GM18505 (cell line): ENCODE results near the gene KRTAP10-2.

ENCODE experiments used
- ATAC-seq: cut with Tn5 transposase; IDR thresholded peaks from one replicate; pipeline ENCODE4 v1.9.1; 2021; ENCODE audit not compliant: unreplicated experiment
- POLR2A ChIP-seq: IDR thresholded peaks from 4 replicates; pipeline ENCODE4 v1.6.1; 2011; ENCODE audit warnings: borderline replicate concordance; ENCODE audit not compliant: insufficient read depth, insufficient read length; ENCODE audit errors: extremely low read depth

The KRTAP10-2 gene

GRCh38 chr21:44531606-44532564, 19.4 kb downstream of the KRTAP10-2 start:
- no peak for ATAC-seq
- no peak for TF ChIP-seq POLR2A

GRCh38 chr21:44530903-44531605, 20.3 kb downstream of the KRTAP10-2 start:
- no peak for ATAC-seq
- TF ChIP-seq POLR2A = no peak

GRCh38 chr21:44530221-44530902, 20.9 kb downstream of the KRTAP10-2 start:
- no peak for TF ChIP-seq POLR2A
- no peak for ATAC-seq

- no peak for ATAC-seq
- no peak for TF ChIP-seq POLR2A
Observed at GRCh38 chr21:44529503-44530125, 21.7 kb downstream of the KRTAP10-2 start.

- ATAC-seq = no peak
- TF ChIP-seq POLR2A = no peak
Observed at GRCh38 chr21:44529011-44529421, 22.3 kb downstream of the KRTAP10-2 start.

GRCh38 chr21:44528634-44528995, 22.7 kb downstream of the KRTAP10-2 start:
- no peak for ATAC-seq

GRCh38 chr21:44527983-44528633, 23.2 kb downstream of the KRTAP10-2 start:
- ATAC-seq = no peak
- TF ChIP-seq POLR2A = no peak

More at GRCh38 chr21:44528634-44528995, 22.7 kb downstream of the KRTAP10-2 start:
- TF ChIP-seq POLR2A = no peak

GRCh38 chr21:44527156-44527982, 23.9 kb downstream of the KRTAP10-2 start:
- no peak for TF ChIP-seq POLR2A
- ATAC-seq = no peak

- no peak for TF ChIP-seq POLR2A
- no peak for ATAC-seq
Observed at GRCh38 chr21:44526096-44526997, 25.0 kb downstream of the KRTAP10-2 start.

GRCh38 chr21:44525391-44526095, 25.8 kb downstream of the KRTAP10-2 start:
- TF ChIP-seq POLR2A = no peak
- ATAC-seq = no peak
